Stomach (tissue), 9 donors: ENCODE data around the gene CREBRF. TPM values are rescaled to one million over a fixed set of nuclear protein-coding genes. Genes with fewer than 3 reads are reported as not detected.

Experiments
- DNase-seq, 2 donors: peaks; one replicate each; pipeline versions ENCODE4 v3.0.0 to v3.0.0-alpha.2; 2013 to 2019
- H3K27ac ChIP-seq, 5 donors: fragments of 200-600 bp in 4 of 5; sonication (generic) in 4 of 5; one replicate each; pipeline ENCODE4 v1.5.1; 2013 to 2019; ENCODE audit warnings: mild to moderate bottlenecking in 1 of 5, moderate library complexity in 1 of 5
- H3K27me3 ChIP-seq, 3 donors: fragments of 200-600 bp; sonication (generic); one replicate each; pipeline ENCODE4 v1.5.1; 2017 to 2019; ENCODE audit warnings: mixed run types in 1 of 3
- H3K36me3 ChIP-seq, 4 donors: fragments of 200-600 bp; sonication (generic); 1 replicate in 3 of 4; 2 replicates in 1 of 4; pipeline ENCODE4 v1.5.1; 2016 to 2019
- H3K4me1 ChIP-seq, 4 donors: fragments of 200-600 bp; sonication (generic); one replicate each; pipeline ENCODE4 v1.5.1; 2016 to 2019
- H3K4me3 ChIP-seq, 4 donors: fragments of 200-600 bp; sonication (generic) in 3 of 4; one replicate each; pipeline ENCODE4 v1.5.1; 2016 to 2019; ENCODE audit warnings: mild to moderate bottlenecking in 1 of 4
- H3K9me3 ChIP-seq, 4 donors: fragments of 200-600 bp; sonication (generic); one replicate each; pipeline ENCODE4 v1.5.1; 2016 to 2019
- EP300 ChIP-seq: sonication (generic); formaldehyde crosslinking; IDR thresholded peaks from one replicate; pipeline ENCODE4 v1.6.1; 2017; ENCODE audit warnings: antibody characterized with exemption
- POLR2A ChIP-seq, 4 donors: fragments of 450-650 bp; IDR thresholded peaks; one replicate each; pipeline ENCODE4 v1.6.1; 2016; ENCODE audit warnings: antibody characterized with exemption in 4 of 4, control low read depth in 2 of 4, mild to moderate bottlenecking in 1 of 4, moderate library complexity in 1 of 4
- POLR2AphosphoS5 ChIP-seq, 3 donors: sonication (generic); formaldehyde crosslinking; IDR thresholded peaks; one replicate each; pipeline ENCODE4 v1.6.1; 2016; ENCODE audit warnings: antibody characterized with exemption in 3 of 3
- WGBS, 5 donors: extraction: QIAGEN DNeasy Blood & Tissue Kit in 3 of 5; methylation state at CpG; one replicate each; pipeline versions ENCODE4 v1.1.5 to v1.1.7; 2013 to 2018; 5-methylcytosine and 5-hydroxymethylcytosine counted together
- intact Hi-C: fragments of 100-400 bp; cut with DNase I; formaldehyde crosslinking; loops from one replicate; pipeline ENCODE4 v1.15.1; 2023; ENCODE audit warnings: low total_unique reads
- polyA plus RNA-seq, 3 donors: library from polyadenylated mRNA; stranded (reverse); fragments of 200-250 nt; gene quantifications; one replicate each; pipeline ENCODE4 v1.2.3, GENCODE V29; 2013
- total RNA-seq, 5 donors: library from RNA; depleted of rRNA; stranded (reverse); fragments of >200 nt; gene quantifications; one replicate each; pipeline versions ENCODE4 v1.1.0 to v1.2.3, GENCODE V29; 2014 to 2016
- TF ChIP-seq, protein P1 (sequence below), 7 experiments: fragments of 450-650 bp in 4 of 7; fragments of 200-600 bp in 3 of 7; sonication (generic) in 3 of 7; IDR thresholded peaks; one replicate each; pipeline ENCODE4 v1.5.1; 2016 to 2019; ENCODE audit warnings: antibody characterized with exemption in 7 of 7, control low read depth in 2 of 7, mild to moderate bottlenecking in 1 of 7
- donor health status: healthy with polysubstance abuse.
- donor health status: Bipolar disorder and iron deficiency.
- donor health status: healthy.

The CREBRF gene
- total and polyA plus RNA-seq, 8 donors = 3.2 to 42.3 (median 20.4) TPM

DNA sequence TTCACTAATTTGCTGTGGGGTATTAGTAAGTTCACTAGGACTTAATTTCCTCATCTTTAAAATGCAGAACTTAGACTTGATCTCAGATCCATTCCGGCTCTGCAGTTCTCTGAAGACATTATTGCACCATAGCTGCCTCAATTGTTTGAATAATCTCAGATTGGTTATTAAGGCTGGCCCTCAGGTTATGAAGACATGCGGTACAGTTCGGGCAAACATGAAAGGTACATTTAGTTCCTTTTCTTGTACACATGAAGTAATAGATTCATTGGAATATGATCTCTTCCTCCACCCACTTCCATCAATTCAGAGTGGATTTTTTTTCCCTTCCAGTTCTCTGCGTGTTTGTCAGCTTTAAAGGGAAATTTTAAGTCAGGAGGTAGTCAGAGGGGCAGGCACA lies 44.6 kb upstream of the CREBRF start:
- Histone ChIP-seq H3K4me3 (no peak overlapping the region), H3K27ac (peak overlapping the region; percentile 57 to 80 (median 68)), H3K27me3 (no peaks in the 10 kb centered on the region), H3K4me1 (peaks cover 23 to 87% (median 66%) of the 10 kb centered on the region in 4 donors), H3K9me3 (no peaks in the 10 kb centered on the region), H3K36me3 (no peaks in the 10 kb centered on the region)
- 30 to 64% (median 47%) methylated on average over 4 of the region's 4 CpGs for WGBS, 5 donors
- intact Hi-C loops = no loop called here
- TF ChIP-seq POLR2AphosphoS5 (IDR thresholded peaks at IDR 0.05) (peak in 1 of 3 donors; percentile 8), POLR2A (IDR thresholded peaks at IDR 0.05) (no peak), EP300 (no peak)
- TF ChIP-seq, protein P1, sequence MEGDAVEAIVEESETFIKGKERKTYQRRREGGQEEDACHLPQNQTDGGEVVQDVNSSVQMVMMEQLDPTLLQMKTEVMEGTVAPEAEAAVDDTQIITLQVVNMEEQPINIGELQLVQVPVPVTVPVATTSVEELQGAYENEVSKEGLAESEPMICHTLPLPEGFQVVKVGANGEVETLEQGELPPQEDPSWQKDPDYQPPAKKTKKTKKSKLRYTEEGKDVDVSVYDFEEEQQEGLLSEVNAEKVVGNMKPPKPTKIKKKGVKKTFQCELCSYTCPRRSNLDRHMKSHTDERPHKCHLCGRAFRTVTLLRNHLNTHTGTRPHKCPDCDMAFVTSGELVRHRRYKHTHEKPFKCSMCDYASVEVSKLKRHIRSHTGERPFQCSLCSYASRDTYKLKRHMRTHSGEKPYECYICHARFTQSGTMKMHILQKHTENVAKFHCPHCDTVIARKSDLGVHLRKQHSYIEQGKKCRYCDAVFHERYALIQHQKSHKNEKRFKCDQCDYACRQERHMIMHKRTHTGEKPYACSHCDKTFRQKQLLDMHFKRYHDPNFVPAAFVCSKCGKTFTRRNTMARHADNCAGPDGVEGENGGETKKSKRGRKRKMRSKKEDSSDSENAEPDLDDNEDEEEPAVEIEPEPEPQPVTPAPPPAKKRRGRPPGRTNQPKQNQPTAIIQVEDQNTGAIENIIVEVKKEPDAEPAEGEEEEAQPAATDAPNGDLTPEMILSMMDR (IDR thresholded peaks at IDR 0.05) = no peak
- DNase-seq = no peak

DNA sequence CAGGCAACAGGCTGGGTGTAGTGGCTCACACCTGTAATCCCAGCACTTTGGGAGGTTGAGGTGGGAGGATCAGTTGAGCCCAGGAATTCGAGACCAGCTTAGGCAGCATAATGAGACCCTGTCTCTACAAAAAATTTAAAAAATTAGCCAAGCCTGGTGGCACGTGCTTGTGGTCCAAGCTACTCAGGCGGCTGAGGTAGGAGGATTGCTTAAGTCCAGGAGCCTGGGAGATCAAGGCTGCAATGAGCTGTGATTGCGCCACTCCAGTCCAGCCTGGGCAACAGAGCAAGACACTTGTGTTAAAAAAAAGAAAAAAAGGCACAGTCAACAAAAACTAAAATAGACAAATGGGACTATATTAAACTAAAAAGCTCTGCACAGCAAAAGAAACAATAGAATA lies 43.3 kb upstream of the CREBRF start:
- 84 to 94% (median 89%) methylated on average over 4 of the region's 4 CpGs for WGBS, 5 donors
- Histone ChIP-seq H3K9me3 (no peaks in the 10 kb centered on the region), H3K36me3 (no peaks in the 10 kb centered on the region), H3K4me1 (peaks cover 28 to 87% (median 65%) of the 10 kb centered on the region in 4 donors), H3K27me3 (no peaks in the 10 kb centered on the region), H3K27ac (peak overlapping the region in 3 of 5 donors; percentile 68 to 80 (median 72)), H3K4me3 (no peak overlapping the region)
- no peak for DNase-seq
- intact Hi-C loops = no loop called here
- TF ChIP-seq, protein P1 (IDR thresholded peaks at IDR 0.05) = no peak

DNA sequence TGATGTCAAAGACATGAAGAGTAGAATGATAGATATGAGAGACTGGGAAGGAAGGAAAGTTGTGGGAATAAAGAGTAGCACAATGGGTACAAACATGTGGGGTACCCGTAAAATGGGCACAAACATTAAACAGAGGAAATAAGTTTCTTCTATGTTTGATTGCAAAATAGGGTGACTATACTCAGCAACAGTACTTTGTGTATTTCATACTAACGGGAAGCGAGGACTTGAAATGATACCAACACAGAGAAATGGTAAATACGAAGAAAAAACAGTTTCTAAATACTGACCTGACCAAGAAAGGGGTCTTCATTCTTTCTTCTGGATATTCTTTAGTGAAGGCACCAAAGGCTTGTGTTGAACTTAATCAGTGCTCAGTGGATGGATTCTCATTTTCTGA lies 41.5 kb upstream of the CREBRF start:
- no peaks in the 10 kb centered on the region for H3K36me3 ChIP-seq
- H3K27ac ChIP-seq = peak overlapping the region in 4 of 5 donors; percentile 69 to 85 (median 76)
- H3K4me3 ChIP-seq = no peak overlapping the region
- intact Hi-C loops = no loop called here
- no peak for DNase-seq
- peaks cover 27 to 80% (median 60%) of the 10 kb centered on the region in 4 donors for H3K4me1 ChIP-seq
- TF ChIP-seq POLR2A (IDR thresholded peaks at IDR 0.05) = no peak
- TF ChIP-seq, protein P1 (IDR thresholded peaks at IDR 0.05) = no peak
- TF ChIP-seq POLR2AphosphoS5 (IDR thresholded peaks at IDR 0.05) = no peak
- TF ChIP-seq EP300 = no peak
- 86 to 95% (median 91%) methylated on average over 4 of the region's 4 CpGs for WGBS, 5 donors
- H3K9me3 ChIP-seq = no peaks in the 10 kb centered on the region
- H3K27me3 ChIP-seq = no peaks in the 10 kb centered on the region

DNA sequence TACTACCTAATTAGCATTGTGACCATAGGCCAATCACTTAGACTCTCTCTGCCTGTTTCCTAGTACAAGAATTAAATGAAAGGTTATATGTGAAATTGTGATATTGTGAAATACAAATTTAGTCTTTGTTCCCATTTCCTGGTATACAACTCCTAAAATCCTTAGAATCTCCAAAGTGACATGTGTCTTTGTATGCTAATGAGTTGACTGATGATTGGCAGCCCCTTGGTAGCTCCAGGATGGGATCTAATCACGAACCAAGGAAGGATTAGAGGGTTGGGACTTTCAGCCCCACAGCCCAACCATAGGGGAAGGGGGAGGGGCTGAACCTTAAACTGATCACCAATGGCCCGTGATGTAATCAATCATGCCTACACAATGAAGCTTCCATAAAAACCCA lies 41.0 kb upstream of the CREBRF start:
- WGBS, 5 donors = 80 to 96% (median 91%) methylated on average over 2 of the region's 2 CpGs
- Histone ChIP-seq H3K4me1 (peaks cover 30 to 80% (median 58%) of the 10 kb centered on the region in 4 donors), H3K27me3 (no peaks in the 10 kb centered on the region), H3K9me3 (no peaks in the 10 kb centered on the region), H3K27ac (peak overlapping the region in 4 of 5 donors; percentile 69 to 85 (median 76)), H3K4me3 (no peak overlapping the region), H3K36me3 (peaks cover under 1 to 3% (median 2%) of the 10 kb centered on the region in 4 donors)
- intact Hi-C loops = no loop called here
- no peak for TF ChIP-seq POLR2A (IDR thresholded peaks at IDR 0.05)
- TF ChIP-seq EP300 = no peak
- DNase-seq = no peak

DNA sequence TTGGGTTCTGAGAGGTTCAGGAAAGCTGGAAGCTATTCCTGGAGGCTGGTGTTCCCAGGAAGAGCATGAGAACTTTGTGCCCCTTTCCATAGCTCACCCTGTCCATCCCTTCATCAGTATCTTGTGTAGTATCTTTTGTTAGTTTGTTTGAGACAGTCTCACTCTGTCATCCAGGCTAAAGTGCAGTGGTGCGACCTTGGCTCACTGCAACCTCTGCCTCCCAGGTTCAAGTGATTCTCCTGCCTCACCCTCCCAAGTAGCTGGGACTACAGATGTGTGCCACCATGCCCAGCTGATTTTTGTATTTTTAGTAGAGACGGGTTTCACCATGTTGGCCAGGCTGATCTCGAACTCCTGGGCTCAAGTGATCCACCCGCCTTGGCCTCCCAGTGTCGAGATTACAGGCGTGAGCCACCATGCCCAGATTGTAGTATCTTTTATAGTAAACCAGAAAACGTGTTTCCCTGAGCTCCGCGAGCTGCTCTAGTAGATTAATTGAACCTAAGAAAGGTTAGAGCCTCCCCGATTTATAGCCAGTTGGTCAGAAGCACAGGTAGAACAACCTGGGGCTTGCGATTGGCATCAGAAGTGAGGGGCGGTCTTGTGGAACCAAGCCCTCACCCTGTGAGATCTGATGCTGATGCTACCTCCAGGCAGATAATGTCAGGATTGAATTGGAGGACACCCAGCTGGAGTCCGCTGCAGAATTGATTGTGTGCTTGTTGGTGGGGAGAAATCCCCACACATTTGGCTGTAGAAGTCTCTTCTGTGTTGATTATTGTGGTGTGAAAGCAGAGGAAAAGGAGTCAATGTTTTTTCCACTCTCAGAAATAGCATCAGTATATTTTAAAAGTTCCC lies 40.3 kb upstream of the CREBRF start:
- no peaks in the 10 kb centered on the region for H3K27me3 ChIP-seq
- DNase-seq = no peak
- H3K4me1 ChIP-seq = peaks cover 32 to 80% (median 58%) of the 10 kb centered on the region in 4 donors
- peak overlapping the region; percentile 1 to 85 (median 74) for H3K27ac ChIP-seq
- TF ChIP-seq POLR2AphosphoS5 (IDR thresholded peaks at IDR 0.05) (no peak), EP300 (no peak), POLR2A (IDR thresholded peaks at IDR 0.05) (no peak)
- TF ChIP-seq, protein P1 (IDR thresholded peaks at IDR 0.05) = no peak
- H3K9me3 ChIP-seq = no peaks in the 10 kb centered on the region
- no peak overlapping the region for H3K4me3 ChIP-seq
- H3K36me3 ChIP-seq = peaks cover 7 to 10% (median 8%) of the 10 kb centered on the region in 4 donors
- intact Hi-C loops = no loop called here
- WGBS, 5 donors = 84 to 92% (median 89%) methylated on average over 13 of the region's 13 CpGs
